A673 (cell line): ENCODE results near the gene OPRL1.

ENCODE experiments used
- CTCF ChIP-seq: fragments of 300-800, 200-600 bp; sonication (generic); conservative IDR thresholded peaks from 2 replicates; pipeline ENCODE4 v1.5.1; 2017; ENCODE audit warnings: low read depth, mild to moderate bottlenecking, antibody characterized with exemption, low read length, moderate library complexity, mixed read lengths
- EZH2 ChIP-seq: fragments of 200-600 bp; sonication (generic); IDR thresholded peaks from 2 replicates; pipeline ENCODE4 v1.6.1; 2017; ENCODE audit warnings: borderline replicate concordance, low read depth, mild to moderate bottlenecking, mixed read lengths, antibody characterized with exemption, low read length; ENCODE audit not compliant: poor library complexity, severe bottlenecking

DNA sequence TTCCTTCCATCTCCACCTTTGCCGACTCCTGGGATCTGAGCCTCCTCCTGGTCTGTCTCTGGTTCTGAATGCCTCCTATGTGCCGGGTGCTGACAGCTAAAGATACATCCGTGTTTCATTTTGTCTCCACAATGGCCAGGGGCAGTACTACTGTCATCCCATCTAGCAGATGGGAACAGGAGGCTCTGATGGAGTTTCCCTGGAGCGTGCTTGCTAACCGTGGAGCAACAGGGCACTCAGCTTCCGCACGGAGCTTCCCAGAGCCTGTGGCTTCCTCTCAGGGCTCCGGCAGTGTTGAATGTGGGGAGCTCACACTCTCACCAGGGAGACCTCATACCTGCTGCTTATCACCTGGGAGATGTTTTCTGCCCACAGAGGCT is 39.4 kb downstream of the OPRL1 start:
- no peak for TF ChIP-seq CTCF
- no peak for TF ChIP-seq EZH2
